ENCODE results near the gene GDF2.

GDF2 gene

DNA sequence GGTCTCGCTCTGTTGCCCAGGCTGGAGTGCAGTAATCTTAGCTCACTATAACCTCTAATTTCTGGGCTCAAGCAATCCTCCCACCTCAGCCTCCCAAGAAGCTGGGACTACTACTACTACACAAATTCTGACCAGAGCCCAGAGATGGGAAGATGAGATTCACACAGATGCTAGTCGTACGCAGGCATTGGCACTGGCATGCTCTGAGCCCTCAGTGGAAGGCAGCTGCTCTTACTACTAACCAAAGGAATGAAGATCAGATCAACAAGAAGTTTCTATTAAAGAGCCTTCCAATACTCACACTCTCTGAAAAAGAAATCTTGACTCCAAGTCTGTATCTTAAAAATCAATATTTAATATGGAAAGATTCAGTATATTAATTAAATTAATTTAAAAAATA, 10.7 kb downstream of the GDF2 start:
- TF ChIP-seq, protein P1, sequence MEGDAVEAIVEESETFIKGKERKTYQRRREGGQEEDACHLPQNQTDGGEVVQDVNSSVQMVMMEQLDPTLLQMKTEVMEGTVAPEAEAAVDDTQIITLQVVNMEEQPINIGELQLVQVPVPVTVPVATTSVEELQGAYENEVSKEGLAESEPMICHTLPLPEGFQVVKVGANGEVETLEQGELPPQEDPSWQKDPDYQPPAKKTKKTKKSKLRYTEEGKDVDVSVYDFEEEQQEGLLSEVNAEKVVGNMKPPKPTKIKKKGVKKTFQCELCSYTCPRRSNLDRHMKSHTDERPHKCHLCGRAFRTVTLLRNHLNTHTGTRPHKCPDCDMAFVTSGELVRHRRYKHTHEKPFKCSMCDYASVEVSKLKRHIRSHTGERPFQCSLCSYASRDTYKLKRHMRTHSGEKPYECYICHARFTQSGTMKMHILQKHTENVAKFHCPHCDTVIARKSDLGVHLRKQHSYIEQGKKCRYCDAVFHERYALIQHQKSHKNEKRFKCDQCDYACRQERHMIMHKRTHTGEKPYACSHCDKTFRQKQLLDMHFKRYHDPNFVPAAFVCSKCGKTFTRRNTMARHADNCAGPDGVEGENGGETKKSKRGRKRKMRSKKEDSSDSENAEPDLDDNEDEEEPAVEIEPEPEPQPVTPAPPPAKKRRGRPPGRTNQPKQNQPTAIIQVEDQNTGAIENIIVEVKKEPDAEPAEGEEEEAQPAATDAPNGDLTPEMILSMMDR (IDR thresholded peaks at IDR 0.05; ENCODE audit: extremely low read depth, insufficient read depth, missing control alignments) = no peak
- in situ Hi-C loops (cut with MboI; ENCODE audit: low pct_unique_long_range_greater_than_20kb, low sequenced_read_pairs, unreplicated experiment) = no loop called here
- no peak for DNase-seq (ENCODE audit: low spot score)

DNA sequence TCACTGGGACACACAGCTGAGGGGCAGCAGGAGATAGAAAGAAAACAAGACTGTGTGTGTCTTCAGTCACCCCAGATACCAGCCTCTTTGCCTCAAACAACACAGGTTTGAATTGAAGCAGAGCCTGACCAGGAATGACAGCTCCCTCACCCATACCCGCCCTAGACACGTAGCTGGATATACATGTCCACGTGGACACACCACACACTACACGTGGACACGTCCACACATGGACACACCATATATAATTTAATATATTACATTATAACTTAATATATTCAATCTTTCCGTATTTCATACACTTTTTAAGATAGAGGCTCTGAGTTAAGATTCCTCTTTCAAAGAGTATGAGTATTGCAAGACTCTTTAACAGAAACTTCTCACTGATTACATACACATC, 11.3 kb downstream of the GDF2 start:
- TF ChIP-seq, protein P1 (IDR thresholded peaks at IDR 0.05; ENCODE audit: extremely low read depth, insufficient read depth, missing control alignments) = no peak
- in situ Hi-C loops (cut with MboI; ENCODE audit: low pct_unique_long_range_greater_than_20kb, low sequenced_read_pairs, unreplicated experiment) = no loop called here
- no peak for DNase-seq (ENCODE audit: low spot score)

DNA sequence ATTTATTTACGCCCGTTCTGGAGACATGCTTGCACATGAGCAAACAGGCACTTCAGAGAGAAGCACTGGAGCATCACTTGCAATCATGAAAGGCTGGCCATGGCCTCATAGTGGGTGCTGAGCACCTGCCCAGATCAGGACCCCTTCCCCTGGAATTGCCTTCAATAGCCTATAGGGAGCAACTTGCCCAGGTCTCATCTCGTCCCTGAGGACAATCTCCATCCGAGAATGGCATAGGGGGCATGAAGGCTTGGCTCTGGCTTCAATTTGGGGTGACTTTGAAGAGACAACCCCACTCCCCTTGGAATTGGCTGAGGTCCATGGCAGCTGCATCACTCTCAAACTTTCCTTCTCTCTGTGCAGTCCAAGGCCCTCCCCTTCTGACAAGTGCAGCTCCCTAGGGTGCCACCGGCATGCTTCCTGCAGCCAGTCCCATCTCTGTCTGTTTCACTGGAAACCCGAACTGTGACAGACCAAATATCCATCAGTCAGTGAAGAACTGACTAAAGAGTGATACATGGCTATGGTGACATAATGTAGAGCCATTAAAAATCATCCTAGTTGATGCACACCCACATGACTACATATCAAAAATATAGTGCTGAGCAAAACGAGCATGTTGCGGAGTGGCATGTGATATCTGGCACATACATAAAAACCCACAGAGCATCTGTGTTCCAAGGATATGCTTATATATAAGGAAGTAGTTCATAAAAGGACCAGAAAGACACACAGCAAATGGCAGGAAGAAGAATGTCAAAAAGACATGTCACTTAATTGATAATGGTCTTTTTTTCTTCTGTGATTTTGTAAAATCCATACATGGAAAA, 12.4 kb downstream of the GDF2 start:
- no peak for DNase-seq (ENCODE audit: low spot score)
- in situ Hi-C loops (cut with MboI; ENCODE audit: low pct_unique_long_range_greater_than_20kb, low sequenced_read_pairs, unreplicated experiment) = no loop called here
- TF ChIP-seq, protein P1 (IDR thresholded peaks at IDR 0.05; ENCODE audit: extremely low read depth, insufficient read depth, missing control alignments) = no peak

DNA sequence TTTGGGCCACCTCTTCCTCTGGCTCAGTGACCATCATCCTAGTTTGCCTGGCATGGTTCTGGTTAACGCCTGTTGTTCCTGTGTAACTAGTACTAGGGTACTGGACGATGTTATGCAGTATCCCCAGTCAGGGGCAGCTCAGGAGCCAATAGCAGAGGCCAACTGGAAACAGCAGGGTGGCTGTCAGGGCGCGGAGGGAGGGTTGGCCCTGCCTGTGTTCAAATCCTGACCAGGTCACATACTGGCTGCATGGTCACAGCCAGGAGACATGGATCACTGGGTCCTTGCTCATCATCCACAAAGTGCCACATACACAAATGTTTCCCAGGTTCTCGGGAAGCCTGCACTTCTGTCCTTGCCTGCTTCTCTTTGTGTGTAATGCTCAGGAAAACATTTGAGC, 13.7 kb downstream of the GDF2 start:
- in situ Hi-C loops (cut with MboI; ENCODE audit: low pct_unique_long_range_greater_than_20kb, low sequenced_read_pairs, unreplicated experiment) = no loop called here
- no peak for DNase-seq (ENCODE audit: low spot score)

DNA sequence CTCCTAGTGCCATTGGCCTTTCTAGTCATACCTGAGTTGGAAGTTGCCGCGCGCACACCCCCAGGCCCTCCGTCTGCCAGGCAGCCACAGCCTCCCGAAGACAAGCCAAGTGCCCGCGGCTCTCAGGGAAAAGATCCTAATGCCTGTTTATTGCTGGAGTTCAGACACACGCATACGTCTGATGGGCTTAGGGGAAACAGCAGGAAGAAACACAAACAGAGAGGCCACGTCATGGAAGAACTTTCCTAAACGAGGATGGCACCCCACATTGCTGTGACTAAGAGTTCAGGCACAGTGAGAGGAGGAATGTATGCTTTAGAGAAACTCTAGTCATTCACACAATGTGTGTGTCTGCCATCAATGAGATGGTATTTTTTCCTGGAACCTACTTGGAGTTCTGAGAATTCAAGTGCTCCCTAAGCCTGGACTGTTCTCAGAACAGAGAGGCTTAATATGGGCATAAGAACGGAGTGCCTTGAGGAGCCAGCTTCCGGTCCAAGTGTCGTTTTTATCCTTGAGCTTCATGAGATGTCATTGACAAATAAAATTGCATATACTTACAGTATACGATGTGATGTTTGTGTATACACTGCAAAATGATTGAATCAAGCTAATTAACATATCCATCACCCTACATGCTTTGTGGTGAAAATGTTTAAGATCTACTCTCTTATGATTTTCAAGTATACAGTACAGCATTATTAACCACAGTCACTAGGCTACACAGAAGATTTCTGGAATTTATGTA, 14.3 kb downstream of the GDF2 start:
- no peak for DNase-seq (ENCODE audit: low spot score)
- TF ChIP-seq, protein P1 (IDR thresholded peaks at IDR 0.05; ENCODE audit: extremely low read depth, insufficient read depth, missing control alignments) = no peak
- in situ Hi-C loops (cut with MboI; ENCODE audit: low pct_unique_long_range_greater_than_20kb, low sequenced_read_pairs, unreplicated experiment) = no loop called here

More for the DNA sequence above, 13.7 kb downstream of the GDF2 start:
- TF ChIP-seq, protein P1 (IDR thresholded peaks at IDR 0.05; ENCODE audit: extremely low read depth, insufficient read depth, missing control alignments) = no peak

DNA sequence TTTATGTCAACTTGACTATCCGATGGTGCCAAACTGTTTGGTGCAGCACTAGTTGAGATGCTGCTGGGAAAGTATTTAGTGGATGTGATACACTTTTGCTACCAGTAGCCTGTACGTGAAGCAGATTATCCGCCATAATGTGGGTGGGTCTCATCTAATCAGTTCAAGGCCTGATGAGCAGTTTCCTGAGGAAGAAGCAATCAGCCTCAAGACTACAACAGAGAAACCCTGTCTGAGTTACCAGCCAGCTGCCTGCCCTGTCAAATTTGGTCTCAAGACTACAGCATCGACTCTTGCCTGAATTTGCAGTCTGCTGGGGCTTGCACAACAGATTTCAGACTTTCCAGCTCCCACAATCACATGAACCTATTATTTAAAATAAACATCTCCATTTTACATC, 15.1 kb downstream of the GDF2 start:
- no peak for DNase-seq (ENCODE audit: low spot score)
- in situ Hi-C loops (cut with MboI; ENCODE audit: low pct_unique_long_range_greater_than_20kb, low sequenced_read_pairs, unreplicated experiment) = no loop called here
- TF ChIP-seq, protein P1 (IDR thresholded peaks at IDR 0.05; ENCODE audit: extremely low read depth, insufficient read depth, missing control alignments) = no peak
